Naive thymus-derived CD8-positive, alpha-beta T cell (primary cell): Measurements from ENCODE around the gene INTU. TPM values are rescaled to one million over a fixed set of nuclear protein-coding genes. Genes with fewer than 3 reads are reported as not detected.

Experiments used
- ATAC-seq, 2 donors: fragments of 150-1000 bp; cut with Tn5 transposase in 1 of 2; sonication (Bioruptor Pico), chemical (Tn5 transposase) in 1 of 2; 1 replicate in 1 of 2; 2 replicates in 1 of 2; pipeline ENCODE4 v1.10.0; 2021; ENCODE audit warnings: mild to moderate bottlenecking in 2 of 2, moderate library complexity in 2 of 2
- POLR2A ChIA-PET: fragments of 350-600 bp; sonication (Branson Sonifier 250); formaldehyde crosslinking; loops from one replicate; lab custom pipeline; 2021; ENCODE audit warnings: antibody characterized with exemption; lab: Charles Lee
- DNase-seq, 10 donors: peaks; one replicate each; pipeline versions ENCODE4 v3.0.0 to v3.0.0-alpha.2; 2020 to 2022
- H3K27ac Mint-ChIP-seq, 10 donors: one replicate each; pipeline ENCODE4 v1.8.0; 2020 to 2022; ENCODE audit warnings: mild to moderate bottlenecking in 10 of 10, mixed read lengths in 10 of 10, moderate library complexity in 4 of 10, inconsistent platforms in 1 of 10
- H3K27me3 Mint-ChIP-seq, 5 donors: one replicate each; pipeline ENCODE4 v1.8.0; 2021 to 2022; ENCODE audit warnings: mixed read lengths in 5 of 5
- H3K36me3 Mint-ChIP-seq, 3 donors: one replicate each; pipeline ENCODE4 v1.8.0; 2020 to 2022; ENCODE audit warnings: mixed read lengths in 3 of 3, mild to moderate bottlenecking in 2 of 3, inconsistent platforms in 1 of 3
- H3K4me1 Mint-ChIP-seq, 4 donors: one replicate each; pipeline ENCODE4 v1.8.0; 2021 to 2022; ENCODE audit warnings: mixed read lengths in 4 of 4
- H3K4me3 Mint-ChIP-seq, 10 donors: one replicate each; pipeline ENCODE4 v1.8.0; 2020 to 2022; ENCODE audit warnings: mild to moderate bottlenecking in 10 of 10, mixed read lengths in 10 of 10, moderate library complexity in 6 of 10, inconsistent platforms in 1 of 10
- H3K9me3 Mint-ChIP-seq, 9 donors: one replicate each; pipeline ENCODE4 v1.8.0; 2020 to 2022; ENCODE audit warnings: mixed read lengths in 9 of 9, mild to moderate bottlenecking in 3 of 9, inconsistent platforms in 1 of 9, moderate library complexity in 1 of 9
- polyA plus RNA-seq, 3 donors: library from polyadenylated mRNA; unstranded; fragments of 300-500 nt; fragmentation: Illumina TruSeq; gene quantifications; one replicate each; pipeline ENCODE4 v1.2.3, GENCODE V29; 2021
- total RNA-seq, 8 experiments: library from RNA in 2 of 8; stranded (reverse) in 2 of 8; gene quantifications; one replicate each; pipeline ENCODE4 v1.2.3 and lab custom pipeline; 2021 to 2026

INTU gene
- total and polyA plus RNA-seq, 5 experiments from 2014 or later, result 0.14 to 0.80 (median 0.60) TPM; not detected in 2

DNA sequence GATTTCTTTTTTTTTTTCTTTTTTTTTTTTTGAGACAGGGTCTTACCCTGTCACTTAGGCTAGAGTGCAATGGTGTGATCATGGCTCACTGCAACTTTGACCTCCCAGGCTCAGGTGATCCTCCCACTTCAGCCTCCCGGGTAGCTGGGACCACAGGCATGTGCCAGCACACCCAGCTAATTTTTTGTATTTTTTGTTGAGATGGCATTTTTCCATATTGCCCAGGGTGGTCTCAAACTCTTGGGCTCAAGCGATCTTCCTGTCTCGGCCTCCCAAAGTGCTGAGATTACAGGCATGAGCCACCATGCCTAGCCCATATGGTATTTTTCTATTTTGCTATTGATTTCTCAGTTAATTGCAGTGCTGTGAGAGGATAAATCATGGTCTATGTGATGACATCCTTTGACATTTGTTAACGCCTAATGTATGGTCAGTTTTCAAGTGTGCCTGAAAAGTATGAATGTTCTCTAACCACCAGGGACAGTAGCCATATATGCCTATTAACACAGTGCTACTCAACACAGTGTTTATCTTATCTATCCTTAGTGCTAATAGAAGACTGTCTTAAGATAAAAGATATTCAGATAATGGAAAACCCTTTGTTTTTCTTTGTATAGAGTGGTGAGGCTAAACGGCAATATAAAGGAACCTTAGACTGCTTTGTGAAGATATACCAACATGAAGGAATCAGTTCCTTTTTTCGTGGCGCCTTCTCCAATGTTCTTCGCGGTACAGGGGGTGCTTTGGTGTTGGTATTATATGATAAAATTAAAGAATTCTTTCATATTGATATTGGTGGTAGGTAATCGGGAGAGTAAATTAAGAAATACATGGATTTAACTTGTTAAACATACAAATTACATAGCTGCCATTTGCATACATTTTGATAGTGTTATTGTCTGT, 140.3 kb downstream of the INTU start:
- POLR2A ChIA-PET, result no interaction called here
- H3K27me3 Mint-ChIP-seq, result peaks cover 26 to 52% (median 30%) of the 10 kb centered on the region in 5 donors
- ATAC-seq, result no peak
- H3K4me1 Mint-ChIP-seq, result no peaks in the 10 kb centered on the region
- no peak overlapping the region for H3K4me3 Mint-ChIP-seq
- H3K36me3 Mint-ChIP-seq, result no peaks in the 10 kb centered on the region
- H3K9me3 Mint-ChIP-seq, result no peaks in the 10 kb centered on the region
- no peak for DNase-seq
- no peak overlapping the region for H3K27ac Mint-ChIP-seq

DNA sequence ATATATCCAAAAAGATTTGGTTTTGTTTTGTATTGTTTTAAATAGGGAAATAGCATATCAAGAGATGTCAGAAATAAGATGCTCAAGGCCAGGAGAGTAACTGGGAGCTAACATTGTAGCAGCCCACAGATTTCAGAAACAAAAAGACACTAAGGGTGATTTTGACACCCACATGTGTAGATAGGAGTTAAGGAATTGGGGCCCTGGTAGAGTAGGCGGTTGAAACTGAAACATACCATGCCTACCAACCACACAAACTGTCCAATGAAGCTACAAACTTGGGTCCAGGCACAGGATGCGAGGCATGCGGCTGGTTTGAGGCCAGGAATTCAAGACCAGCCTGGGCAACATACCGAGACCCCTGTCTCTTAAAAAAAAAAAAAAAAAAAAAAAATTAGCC, 143.1 kb downstream of the INTU start:
- ATAC-seq (no peak), DNase-seq (peak in 1 of 10 donors; percentile 16)
- peaks cover 0 to 2% (median 0%) of the 10 kb centered on the region in 4 donors for H3K4me1 Mint-ChIP-seq
- peaks cover 36 to 79% (median 49%) of the 10 kb centered on the region in 5 donors for H3K27me3 Mint-ChIP-seq
- H3K27ac Mint-ChIP-seq, result no peak overlapping the region
- peaks cover 0 to 4% (median 0%) of the 10 kb centered on the region in 3 donors for H3K36me3 Mint-ChIP-seq
- H3K4me3 Mint-ChIP-seq, result no peak overlapping the region
- H3K9me3 Mint-ChIP-seq, result no peaks in the 10 kb centered on the region
- POLR2A ChIA-PET, result no interaction called here

Other genes with a start within 250 kb of the INTU start
- gene SLC25A31, start 97.4 kb downstream of the INTU start, total RNA-seq, result not detected
- not detected for gene SLC25A31, start 97.4 kb downstream of the INTU start, polyA plus RNA-seq
- gene HSPA4L, start 149.4 kb downstream of the INTU start, total RNA-seq, result not detected
- under 1 TPM in 1 of 3 donors, not detected in 2; 0.32 TPM for gene HSPA4L, start 149.4 kb downstream of the INTU start, polyA plus RNA-seq
- gene PLK4, start 247.9 kb downstream of the INTU start, total RNA-seq, result 1 to 10 TPM; 2.2 to 2.8 TPM
- gene PLK4, start 247.9 kb downstream of the INTU start, polyA plus RNA-seq, result 1 to 10 TPM in 2 of 3 donors, under 1 TPM in 1; 0.96 to 2.0 (median 1.1) TPM